Endothelial cell of umbilical vein (primary cell): Measurements from ENCODE around the gene CXCR4. TPM values are rescaled to one million over a fixed set of nuclear protein-coding genes. Genes with fewer than 3 reads are reported as not detected.

Experiments used
- BruUV-seq: library from RNA; stranded (reverse); fragments of 400-500 nt; replicated peaks from 2 replicates; lab custom pipeline; 2021; lab: Mats Ljungman, UMichigan
- CTCF ChIA-PET: fragments of 300-600, 350-600 bp; sonication (Branson Sonifier 250); formaldehyde crosslinking; loops from one replicate; lab custom pipeline; 2021; ENCODE audit warnings: antibody characterized with exemption, inconsistent platforms; lab: Charles Lee
- POLR2A ChIA-PET: fragments of 300-600, 350-600 bp; sonication (Branson Sonifier 250); formaldehyde crosslinking; loops from one replicate; lab custom pipeline; 2021; ENCODE audit warnings: antibody characterized with exemption, inconsistent platforms; lab: Charles Lee
- DNase-seq: peaks from one replicate; pipeline ENCODE4 v3.0.0-alpha.2; 2011; ENCODE audit warnings: low read depth, low spot score
- FAIRE-seq: peaks from 2 replicates; lab custom pipeline; 2011; peaks lifted over from hg19 to GRCh38; lab: Jason Lieb, UNC
- H2AFZ ChIP-seq: 2 replicates; pipeline ENCODE4 v1.6.0; 2012; ENCODE audit warnings: low read depth, low read length, control low read depth, inconsistent platforms
- H3K27ac ChIP-seq: 2 replicates; pipeline ENCODE4 v1.5.1; 2011; ENCODE audit warnings: low read depth, mild to moderate bottlenecking, control low read depth, low read length, moderate library complexity; ENCODE audit not compliant: insufficient read depth
- H3K27me3 ChIP-seq, 2 experiments: 2 replicates each; pipeline versions ENCODE4 v1.6.0 to v1.6.1; 2011; ENCODE audit warnings: low read length in 2 of 2, mixed read lengths in 1 of 2; ENCODE audit not compliant: control insufficient read depth in 2 of 2, insufficient read depth in 2 of 2
- H3K36me3 ChIP-seq, 2 experiments: 2 replicates in 1 of 2; 3 replicates in 1 of 2; pipeline ENCODE4 v1.5.1; 2011; ENCODE audit warnings: low read length in 2 of 2, mild to moderate bottlenecking in 1 of 2, moderate library complexity in 1 of 2; ENCODE audit not compliant: control insufficient read depth in 2 of 2, insufficient read depth in 2 of 2; ENCODE audit errors: extremely low read depth in 1 of 2
- H3K4me1 ChIP-seq: 3 replicates; pipeline ENCODE4 v1.5.1; 2011; ENCODE audit warnings: mild to moderate bottlenecking, low read length; ENCODE audit not compliant: control insufficient read depth, insufficient read depth; ENCODE audit errors: extremely low read depth
- H3K4me2 ChIP-seq: 2 replicates; pipeline ENCODE4 v1.6.1; 2011; ENCODE audit warnings: low read length, control low read depth, mixed read lengths; ENCODE audit not compliant: insufficient read depth
- H3K4me3 ChIP-seq, 3 experiments: fragments of 200-600 bp in 1 of 3; sonication (generic), shearing (Covaris generic) in 1 of 3; replicated peaks in 1 of 3; 2 replicates each; pipeline ENCODE4 v1.5.1; 2011 to 2016; ENCODE audit warnings: control low read depth in 3 of 3, low read length in 3 of 3, mild to moderate bottlenecking in 2 of 3, inconsistent platforms in 1 of 3, low read depth in 1 of 3, moderate library complexity in 1 of 3; ENCODE audit not compliant: insufficient read depth in 1 of 3
- H3K79me2 ChIP-seq: 2 replicates; pipeline ENCODE4 v1.6.0; 2012; ENCODE audit warnings: low read length, inconsistent platforms; ENCODE audit not compliant: control insufficient read depth, insufficient read depth
- H3K9ac ChIP-seq: replicated peaks from 2 replicates; pipeline ENCODE3; 2011; ENCODE audit warnings: low read length, control low read depth; ENCODE audit not compliant: insufficient read depth; ENCODE audit errors: extremely low read depth
- H3K9me1 ChIP-seq: replicated peaks from 3 replicates; pipeline ENCODE4 v1.6.0; 2011; ENCODE audit warnings: mild to moderate bottlenecking, low read length; ENCODE audit not compliant: control insufficient read depth, insufficient read depth; ENCODE audit errors: extremely low read depth
- H3K9me3 ChIP-seq: replicated peaks from 2 replicates; pipeline ENCODE4 v1.5.1; 2012; ENCODE audit warnings: low read length, inconsistent platforms; ENCODE audit not compliant: control insufficient read depth, insufficient read depth
- H4K20me1 ChIP-seq: replicated peaks from 2 replicates; pipeline ENCODE3; 2011; ENCODE audit warnings: mild to moderate bottlenecking, low read length; ENCODE audit not compliant: control insufficient read depth, insufficient read depth; ENCODE audit errors: extremely low read depth
- CTCF ChIP-seq, 2 donors: IDR thresholded peaks; 1 replicate in 1 of 2; 2 replicates in 1 of 2; pipeline ENCODE4 v1.5.1; 2011; ENCODE audit warnings: low read length in 2 of 2, mild to moderate bottlenecking in 2 of 2, moderate library complexity in 2 of 2, control low read depth in 1 of 2, inconsistent platforms in 1 of 2, low read depth in 1 of 2; ENCODE audit not compliant: insufficient read depth in 1 of 2; ENCODE audit errors: extremely low read depth in 1 of 2
- EZH2 ChIP-seq: IDR thresholded peaks from 2 replicates; pipeline ENCODE4 v1.6.1; 2012; ENCODE audit warnings: borderline replicate concordance, low read depth, mild to moderate bottlenecking, moderate library complexity, low read length, inconsistent platforms; ENCODE audit not compliant: severe bottlenecking
- FOS ChIP-seq: IDR thresholded peaks from 2 replicates; pipeline ENCODE4 v1.6.1; 2011; ENCODE audit warnings: mild to moderate bottlenecking, low read length, moderate library complexity, borderline replicate concordance; ENCODE audit not compliant: insufficient read depth
- GATA2 ChIP-seq: IDR thresholded peaks from 2 replicates; pipeline ENCODE4 v1.7.0; 2011; ENCODE audit warnings: low read depth, mild to moderate bottlenecking, moderate library complexity, mixed read lengths, low read length; ENCODE audit not compliant: insufficient read length, insufficient read depth
- JUN ChIP-seq: IDR thresholded peaks from 2 replicates; pipeline ENCODE4 v1.6.1; 2011; ENCODE audit warnings: borderline replicate concordance, low read depth; ENCODE audit not compliant: insufficient read length, insufficient read depth
- MAX ChIP-seq: IDR thresholded peaks from 2 replicates; pipeline ENCODE4 v1.6.1; 2011; ENCODE audit not compliant: insufficient read depth, insufficient read length
- MYC ChIP-seq: IDR thresholded peaks from one replicate; pipeline ENCODE4 v1.6.1; 2011; ENCODE audit warnings: mild to moderate bottlenecking, low read depth, low read length
- POLR2A ChIP-seq: IDR thresholded peaks from 2 replicates; pipeline ENCODE4 v1.6.1; 2012; ENCODE audit warnings: low read depth, mild to moderate bottlenecking, control low read depth, low read length
- POLR2AphosphoS5 ChIP-seq: IDR thresholded peaks from 2 replicates; pipeline ENCODE4 v1.6.1; 2012; ENCODE audit warnings: low read depth, mild to moderate bottlenecking, control low read depth, low read length, moderate library complexity; ENCODE audit not compliant: insufficient read depth
- dilution Hi-C: fragments of 300-500 bp; cut with MboI; formaldehyde crosslinking; loops from one replicate; pipeline ENCODE4 v1.15.0; 2019; ENCODE audit warnings: low sequenced_read_pairs; ENCODE audit not compliant: extremely low pct_ligation_motif_present
- intact Hi-C: fragments of 100-400 bp; cut with micrococcal nuclease; formaldehyde crosslinking; loops from one replicate; pipeline ENCODE4 v1.10.0; 2022
- polyA plus RNA-seq, 4 experiments: library from polyadenylated mRNA; depleted of rRNA in 3 of 4; stranded (reverse) in 3 of 4; unstranded in 1 of 4; fragments of >200 nt; gene quantifications; 2 replicates each; pipeline versions ENCODE4 v1.2.1 to v1.2.3, GENCODE V29; 2011 to 2012; ENCODE audit warnings: missing spikeins in 1 of 4
- total RNA-seq: library from RNA; stranded (reverse); gene quantifications from 2 replicates; pipeline ENCODE4 v1.2.3, GENCODE V29; 2021

The CXCR4 gene
- total and polyA plus RNA-seq, 2 donors (not counting 3 experiments of a cell fraction or from before 2014, with no cell fraction given), result 42.2 to 52.4 TPM

- intact Hi-C loops, result no loop called here
- Histone ChIP-seq H3K9me3 (no peaks in the 10 kb centered on the region), H3K4me2 (no peak overlapping the region), H3K36me3 (no peaks in the 10 kb centered on the region), H3K27me3 (peaks cover 0 to 2% of the 10 kb centered on the region in 2 experiments), H3K4me1 (no peaks in the 10 kb centered on the region), H3K27ac (no peak overlapping the region), H3K9me1 (no peaks in the 10 kb centered on the region), H3K4me3 (no peak overlapping the region), H3K9ac (no peak overlapping the region), H3K79me2 (no peaks in the 10 kb centered on the region), H4K20me1 (no peaks in the 10 kb centered on the region), H2AFZ (no peak overlapping the region)
- DNase-seq, result no peak
- dilution Hi-C loops, result no loop called here
- FAIRE-seq, result no peak
- no TSS peak for BruUV-seq
- CTCF ChIA-PET, result no interaction called here
- POLR2A ChIA-PET, result no interaction called here
- TF ChIP-seq EZH2 (no peak), POLR2A (no peak), CTCF (IDR thresholded peaks at IDR 0.05; ENCODE audit: extremely low read depth in 1 of 2, insufficient read depth in 1 of 2, low read depth in 1 of 2, low read length in 2 of 2) (no peak), MYC (no peak), GATA2 (no peak), POLR2AphosphoS5 (no peak), FOS (no peak), MAX (no peak), JUN (no peak)
Measured at GRCh38 chr2:136136931-136137330, 19.0 kb upstream of the CXCR4 start.
